SK-N-SH (cell line): ENCODE results near the gene CHST11.

Experiments used
- CHD2 ChIP-seq: fragments of 150-350 bp; IDR thresholded peaks from 2 replicates; pipeline ENCODE4 v1.6.1; 2018; ENCODE audit warnings: low read length; ENCODE audit not compliant: partially characterized antibody
- CTCF ChIP-seq: fragments of 200-600 bp; sonication (generic); IDR thresholded peaks from 2 replicates; pipeline ENCODE4 v1.6.1; 2017; ENCODE audit warnings: antibody characterized with exemption, mild to moderate bottlenecking, moderate library complexity
- GABPA ChIP-seq: IDR thresholded peaks from 2 replicates; pipeline ENCODE4 v1.4.0; 2012; ENCODE audit warnings: low read depth, mild to moderate bottlenecking
- PBX3 ChIP-seq: IDR thresholded peaks from 2 replicates; pipeline ENCODE4; 2012
- POLR2AphosphoS5 ChIP-seq: IDR thresholded peaks from 2 replicates; pipeline ENCODE4 v1.6.1; 2012; ENCODE audit warnings: low read depth, low read length
- RAD21 ChIP-seq: IDR thresholded peaks from 2 replicates; pipeline ENCODE4 v1.6.1; 2012; ENCODE audit warnings: mild to moderate bottlenecking, low read length
- RCOR1 ChIP-seq: fragments of 150-350 bp; IDR thresholded peaks from 2 replicates; pipeline ENCODE4 v1.6.1; 2017; ENCODE audit warnings: antibody characterized with exemption, low read length
- SMC3 ChIP-seq: IDR thresholded peaks from 2 replicates; pipeline ENCODE4 v1.6.1; 2012; ENCODE audit warnings: low read depth, low read length, improper control_type of control experiment
- TEAD4 ChIP-seq: IDR thresholded peaks from 2 replicates; pipeline ENCODE4 v1.4.0; 2012; ENCODE audit warnings: mild to moderate bottlenecking, borderline replicate concordance; ENCODE audit not compliant: insufficient read depth
- YY1 ChIP-seq: IDR thresholded peaks from 2 replicates; pipeline ENCODE4 v1.4.0; 2012; ENCODE audit warnings: low read depth, mild to moderate bottlenecking

DNA sequence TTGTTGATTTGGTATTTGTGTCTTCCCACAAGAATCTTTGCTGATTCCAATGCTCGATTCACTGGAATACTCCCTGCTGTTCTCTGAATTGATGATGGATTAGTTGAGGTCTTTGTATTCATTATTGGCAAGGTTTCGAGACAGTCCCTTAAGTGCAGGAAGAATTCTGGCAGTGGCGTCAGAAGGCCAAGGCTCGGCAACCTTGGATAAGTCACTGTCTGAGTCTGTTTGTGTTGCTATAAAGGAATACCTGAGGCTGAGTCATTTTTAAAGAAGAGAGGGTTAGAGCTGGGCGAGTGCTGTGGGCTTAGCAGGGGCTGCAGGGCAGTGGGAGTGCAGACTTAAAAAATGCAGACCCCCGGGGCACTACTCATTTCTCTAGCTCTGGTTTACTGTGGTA lies 56.9 kb downstream of the CHST11 start:
- TF ChIP-seq RCOR1 (no peak), CHD2 (no peak), RAD21 (no peak), PBX3 (no peak), POLR2AphosphoS5 (no peak), CTCF (no peak), TEAD4 (no peak), YY1 (no peak), GABPA (no peak), SMC3 (no peak)
